HG02763 (cell line): ENCODE data around the gene TEX26.
"Not testable (repeated sequence)": the region's sequence is repeated elsewhere in the genome, so short reads cannot be mapped to it uniquely, and the experiment has no call there.

Experiments
- ATAC-seq: cut with Tn5 transposase; IDR thresholded peaks from one replicate; pipeline ENCODE4 v1.9.1; 2021; ENCODE audit warnings: mild to moderate bottlenecking, moderate library complexity; ENCODE audit not compliant: unreplicated experiment

TEX26 gene

GRCh38 chr13:30918662-30919405 lies 13.6 kb upstream of the TEX26 start:
- ATAC-seq, result no peak

GRCh38 chr13:30920162-30920909 lies 12.1 kb upstream of the TEX26 start:
- ATAC-seq, result no peak

- ATAC-seq, result no peak
Observed at GRCh38 chr13:30923418-30923817, 9.0 kb upstream of the TEX26 start.

GRCh38 chr13:30924721-30925120 lies 7.7 kb upstream of the TEX26 start:
- ATAC-seq, result no peak

- no peak for ATAC-seq
Observed at GRCh38 chr13:30925429-30925828, 7.0 kb upstream of the TEX26 start.

- ATAC-seq, result no peak
Observed at GRCh38 chr13:30926781-30927180, 5.7 kb upstream of the TEX26 start.

- not testable (repeated sequence) for ATAC-seq
Observed at GRCh38 chr13:30927188-30927587, 5.3 kb upstream of the TEX26 start.

- ATAC-seq, result no peak
Observed at GRCh38 chr13:30927595-30927994, 4.9 kb upstream of the TEX26 start.

GRCh38 chr13:30928978-30929377 lies 3.5 kb upstream of the TEX26 start:
- no peak for ATAC-seq

GRCh38 chr13:30933354-30933670 lies 856 bp downstream of the TEX26 start:
- no peak for ATAC-seq

GRCh38 chr13:30934381-30934780 lies 1.9 kb downstream of the TEX26 start:
- no peak for ATAC-seq

- no peak for ATAC-seq
Observed at GRCh38 chr13:30934803-30935202, 2.3 kb downstream of the TEX26 start.

- no peak for ATAC-seq
Observed at GRCh38 chr13:30936971-30937370, 4.5 kb downstream of the TEX26 start.

- ATAC-seq, result no peak
Observed at GRCh38 chr13:30943881-30944280, 11.4 kb downstream of the TEX26 start.

GRCh38 chr13:30957258-30957943 lies 24.9 kb downstream of the TEX26 start:
- no peak for ATAC-seq

- ATAC-seq, result no peak
Observed at GRCh38 chr13:30959678-30960077, 27.2 kb downstream of the TEX26 start.

- ATAC-seq, result no peak
Observed at GRCh38 chr13:30963791-30964190, 31.3 kb downstream of the TEX26 start.

- no peak for ATAC-seq
Observed at GRCh38 chr13:30965380-30965779, 32.9 kb downstream of the TEX26 start.

GRCh38 chr13:30966101-30966500 lies 33.6 kb downstream of the TEX26 start:
- no peak for ATAC-seq

- no peak for ATAC-seq
Observed at GRCh38 chr13:30968846-30969245, 36.4 kb downstream of the TEX26 start.

- no peak for ATAC-seq
Observed at GRCh38 chr13:30971575-30971974, 39.1 kb downstream of the TEX26 start.

GRCh38 chr13:30972888-30973377 lies 40.5 kb downstream of the TEX26 start:
- no peak for ATAC-seq
